HepG2 (cell line): ENCODE measurements around the gene MED23. TPM values are rescaled to one million over a fixed set of nuclear protein-coding genes. Genes with fewer than 3 reads are reported as not detected.

Source experiments
- AGO1 ChIP-seq: fragments of 200-400 bp; formaldehyde crosslinking; IDR thresholded peaks from 2 replicates; pipeline ENCODE4 v1.6.1; 2017; ENCODE audit warnings: mild to moderate bottlenecking, low read depth, low read length, moderate library complexity; ENCODE audit not compliant: poor library complexity, severe bottlenecking
- FOXO1 ChIP-seq: sonication (generic); formaldehyde crosslinking; IDR thresholded peaks from 2 replicates; pipeline ENCODE4 v1.4.0; 2020; ENCODE audit warnings: missing genetic modification reagents
- GPN1 ChIP-seq: sonication (generic); formaldehyde crosslinking; IDR thresholded peaks from 2 replicates; pipeline ENCODE4 v1.5.1; 2020; ENCODE audit warnings: missing genetic modification reagents, borderline replicate concordance
- HES4 ChIP-seq: sonication (generic); formaldehyde crosslinking; IDR thresholded peaks from 2 replicates; pipeline ENCODE4 v1.9.0; 2021; ENCODE audit warnings: mild to moderate bottlenecking, missing genetic modification reagents, borderline replicate concordance
- HOXD1 ChIP-seq: sonication (generic); formaldehyde crosslinking; IDR thresholded peaks from 2 replicates; pipeline ENCODE4 v1.5.0; 2020; ENCODE audit warnings: missing genetic modification reagents
- MBD4 ChIP-seq: IDR thresholded peaks from 2 replicates; pipeline ENCODE4 v1.6.1; 2012; ENCODE audit warnings: low read length, inconsistent platforms, borderline replicate concordance
- NFKBIZ ChIP-seq: IDR thresholded peaks from 2 replicates; pipeline ENCODE4 v1.6.1; 2018; ENCODE audit warnings: missing genetic modification reagents, missing compliant biosample characterization
- RFXANK ChIP-seq: IDR thresholded peaks from 2 replicates; pipeline ENCODE4 v1.6.1; 2016
- TCF12 ChIP-seq, 2 experiments: fragments of 450-650 bp in 1 of 2; sonication (generic) in 1 of 2; formaldehyde crosslinking in 1 of 2; IDR thresholded peaks; 2 replicates each; pipeline versions ENCODE4 v1.6.1 to v1.8.0; 2017 to 2022; ENCODE audit warnings: antibody characterized with exemption in 1 of 2, mild to moderate bottlenecking in 1 of 2, missing genetic modification reagents in 1 of 2, moderate library complexity in 1 of 2
- TEAD2 ChIP-seq: sonication (generic); formaldehyde crosslinking; IDR thresholded peaks from 2 replicates; pipeline ENCODE4 v1.9.0; 2021; ENCODE audit warnings: missing genetic modification reagents
- XRCC5 ChIP-seq: fragments of 200-400 bp; formaldehyde crosslinking; optimal IDR thresholded peaks from 2 replicates; pipeline ENCODE3; 2017; ENCODE audit warnings: mild to moderate bottlenecking, low read length
- ZNF234 ChIP-seq: sonication (generic); formaldehyde crosslinking; conservative IDR thresholded peaks from 2 replicates; pipeline ENCODE4 v1.5.1; 2020; ENCODE audit warnings: mild to moderate bottlenecking, missing genetic modification reagents
- ZNF3 ChIP-seq: IDR thresholded peaks from 2 replicates; pipeline ENCODE4 v1.7.0; 2017; ENCODE audit warnings: inconsistent platforms
- ZNF34 ChIP-seq: sonication (generic); formaldehyde crosslinking; IDR thresholded peaks from 2 replicates; pipeline ENCODE4 v1.4.0; 2020; ENCODE audit warnings: mild to moderate bottlenecking, missing genetic modification reagents, borderline replicate concordance
- ZNF775 ChIP-seq: sonication (generic); formaldehyde crosslinking; IDR thresholded peaks from 2 replicates; pipeline ENCODE4 v1.4.0; 2020; ENCODE audit warnings: missing genetic modification reagents, mild to moderate bottlenecking, moderate library complexity, borderline replicate concordance
- polyA plus RNA-seq, 8 experiments: library from polyadenylated mRNA; depleted of rRNA in 3 of 8; stranded (reverse) in 7 of 8; unstranded in 1 of 8; fragments of >200 nt; fragmentation: Illumina TruSeq in 4 of 8; extraction: Trizol in 4 of 8; gene quantifications; 2 replicates each; pipeline versions ENCODE4 v1.2.1 to v1.2.3, GENCODE V29; 2011 to 2016; ENCODE audit warnings: low read depth in 4 of 8, missing spikeins in 1 of 8, mixed read lengths in 1 of 8; ENCODE audit not compliant: insufficient read depth in 1 of 8
- total RNA-seq, 5 experiments: library from RNA; depleted of rRNA; stranded (reverse); fragments of >200 nt; fragmentation: Illumina TruSeq; extraction: Trizol; gene quantifications; 2 replicates each; pipeline ENCODE4 v1.2.3, GENCODE V29; 2016; ENCODE audit warnings: low read depth in 1 of 5
- TF ChIP-seq, protein P1 (sequence below): IDR thresholded peaks from 2 replicates; pipeline ENCODE4 v1.6.1; 2016; ENCODE audit warnings: missing compliant biosample characterization, missing genetic modification reagents, borderline replicate concordance
- TF ChIP-seq, protein P2 (sequence below): sonication (generic); formaldehyde crosslinking; IDR thresholded peaks from 2 replicates; pipeline ENCODE4 v1.8.1; 2023; ENCODE audit warnings: missing genetic modification reagents, mild to moderate bottlenecking, borderline replicate concordance
- TF ChIP-seq, protein P3 (sequence below): sonication (generic); formaldehyde crosslinking; IDR thresholded peaks from 2 replicates; pipeline ENCODE4 v1.5.0; 2020; ENCODE audit warnings: missing genetic modification reagents
- TF ChIP-seq, protein P4 (sequence below): sonication (generic); formaldehyde crosslinking; IDR thresholded peaks from 2 replicates; pipeline ENCODE4 v1.5.0; 2020; ENCODE audit warnings: missing genetic modification reagents
- TF ChIP-seq, protein P5 (sequence below): IDR thresholded peaks from 2 replicates; pipeline ENCODE4 v1.6.1; 2016; ENCODE audit warnings: mild to moderate bottlenecking
- TF ChIP-seq, protein P6 (sequence below): sonication (generic); formaldehyde crosslinking; IDR thresholded peaks from 2 replicates; pipeline ENCODE4; 2020; ENCODE audit warnings: missing genetic modification reagents, mild to moderate bottlenecking, borderline replicate concordance
- TF ChIP-seq, protein P7 (sequence below): sonication (generic); formaldehyde crosslinking; IDR thresholded peaks from 2 replicates; pipeline ENCODE4 v1.4.0; 2020; ENCODE audit warnings: missing genetic modification reagents

Gene MED23
- total and polyA plus RNA-seq, 2 of the 13 experiments (the other 11 are each of a cell fraction or from before 2014, with no cell fraction given): 34.9 to 50.5 TPM

DNA sequence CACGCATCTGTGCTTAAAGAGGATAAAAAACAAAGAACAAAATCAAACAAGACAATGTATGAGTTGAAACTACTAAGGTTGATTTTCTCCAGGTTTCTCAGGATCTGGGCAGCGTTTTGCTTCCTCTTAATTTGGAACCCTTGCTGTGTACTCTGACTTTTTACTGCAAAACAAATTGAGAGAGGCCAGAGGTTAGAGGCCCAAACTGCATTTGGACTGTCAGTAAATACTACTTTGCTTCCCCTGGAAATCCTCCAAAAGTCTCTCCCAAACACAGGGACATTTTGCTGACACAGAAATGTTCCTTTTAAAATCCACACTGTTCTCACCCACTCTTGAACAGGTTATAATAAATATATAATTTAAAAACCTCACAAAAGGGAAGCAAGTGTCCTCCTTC is 53.9 kb downstream of the MED23 start (continued):
- TF ChIP-seq FOXO1: peak; percentile 86; the same call in 1 of the 2 replicates
- TF ChIP-seq HES4 (CRISPR knock-in tag): no peak
- TF ChIP-seq TCF12 (IDR thresholded peaks at IDR 0.05): no peak
- TF ChIP-seq TCF12 (CRISPR knock-in tag; IDR thresholded peaks at IDR 0.05): no peak
- no peak for TF ChIP-seq ZNF775
- TF ChIP-seq NFKBIZ (CRISPR knock-in tag): no peak
- TF ChIP-seq, protein P1, sequence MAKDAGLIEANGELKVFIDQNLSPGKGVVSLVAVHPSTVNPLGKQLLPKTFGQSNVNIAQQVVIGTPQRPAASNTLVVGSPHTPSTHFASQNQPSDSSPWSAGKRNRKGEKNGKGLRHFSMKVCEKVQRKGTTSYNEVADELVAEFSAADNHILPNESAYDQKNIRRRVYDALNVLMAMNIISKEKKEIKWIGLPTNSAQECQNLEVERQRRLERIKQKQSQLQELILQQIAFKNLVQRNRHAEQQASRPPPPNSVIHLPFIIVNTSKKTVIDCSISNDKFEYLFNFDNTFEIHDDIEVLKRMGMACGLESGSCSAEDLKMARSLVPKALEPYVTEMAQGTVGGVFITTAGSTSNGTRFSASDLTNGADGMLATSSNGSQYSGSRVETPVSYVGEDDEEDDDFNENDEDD (CRISPR knock-in tag): no peak
- no peak for TF ChIP-seq ZNF3 (CRISPR knock-in tag)
- TF ChIP-seq, protein P2, sequence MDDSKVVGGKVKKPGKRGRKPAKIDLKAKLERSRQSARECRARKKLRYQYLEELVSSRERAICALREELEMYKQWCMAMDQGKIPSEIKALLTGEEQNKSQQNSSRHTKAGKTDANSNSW (CRISPR knock-in tag): no peak
- TF ChIP-seq XRCC5: no peak
- no peak for TF ChIP-seq GPN1 (CRISPR knock-in tag)
- TF ChIP-seq, protein P3, sequence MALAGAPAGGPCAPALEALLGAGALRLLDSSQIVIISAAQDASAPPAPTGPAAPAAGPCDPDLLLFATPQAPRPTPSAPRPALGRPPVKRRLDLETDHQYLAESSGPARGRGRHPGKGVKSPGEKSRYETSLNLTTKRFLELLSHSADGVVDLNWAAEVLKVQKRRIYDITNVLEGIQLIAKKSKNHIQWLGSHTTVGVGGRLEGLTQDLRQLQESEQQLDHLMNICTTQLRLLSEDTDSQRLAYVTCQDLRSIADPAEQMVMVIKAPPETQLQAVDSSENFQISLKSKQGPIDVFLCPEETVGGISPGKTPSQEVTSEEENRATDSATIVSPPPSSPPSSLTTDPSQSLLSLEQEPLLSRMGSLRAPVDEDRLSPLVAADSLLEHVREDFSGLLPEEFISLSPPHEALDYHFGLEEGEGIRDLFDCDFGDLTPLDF: no peak
- TF ChIP-seq, protein P4, sequence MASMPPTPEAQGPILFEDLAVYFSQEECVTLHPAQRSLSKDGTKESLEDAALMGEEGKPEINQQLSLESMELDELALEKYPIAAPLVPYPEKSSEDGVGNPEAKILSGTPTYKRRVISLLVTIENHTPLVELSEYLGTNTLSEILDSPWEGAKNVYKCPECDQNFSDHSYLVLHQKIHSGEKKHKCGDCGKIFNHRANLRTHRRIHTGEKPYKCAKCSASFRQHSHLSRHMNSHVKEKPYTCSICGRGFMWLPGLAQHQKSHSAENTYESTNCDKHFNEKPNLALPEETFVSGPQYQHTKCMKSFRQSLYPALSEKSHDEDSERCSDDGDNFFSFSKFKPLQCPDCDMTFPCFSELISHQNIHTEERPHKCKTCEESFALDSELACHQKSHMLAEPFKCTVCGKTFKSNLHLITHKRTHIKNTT: no peak
- no peak for TF ChIP-seq ZNF34
- no peak for TF ChIP-seq RFXANK (CRISPR knock-in tag)
- no peak for TF ChIP-seq HOXD1
- no peak for TF ChIP-seq AGO1
- no peak for TF ChIP-seq ZNF234
- TF ChIP-seq, protein P5, sequence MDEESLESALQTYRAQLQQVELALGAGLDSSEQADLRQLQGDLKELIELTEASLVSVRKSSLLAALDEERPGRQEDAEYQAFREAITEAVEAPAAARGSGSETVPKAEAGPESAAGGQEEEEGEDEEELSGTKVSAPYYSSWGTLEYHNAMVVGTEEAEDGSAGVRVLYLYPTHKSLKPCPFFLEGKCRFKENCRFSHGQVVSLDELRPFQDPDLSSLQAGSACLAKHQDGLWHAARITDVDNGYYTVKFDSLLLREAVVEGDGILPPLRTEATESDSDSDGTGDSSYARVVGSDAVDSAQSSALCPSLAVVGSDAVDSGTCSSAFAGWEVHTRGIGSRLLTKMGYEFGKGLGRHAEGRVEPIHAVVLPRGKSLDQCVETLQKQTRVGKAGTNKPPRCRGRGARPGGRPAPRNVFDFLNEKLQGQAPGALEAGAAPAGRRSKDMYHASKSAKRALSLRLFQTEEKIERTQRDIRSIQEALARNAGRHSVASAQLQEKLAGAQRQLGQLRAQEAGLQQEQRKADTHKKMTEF (CRISPR knock-in tag): peak; percentile 64; the same call in 1 of the 2 replicates
- TF ChIP-seq, protein P6, sequence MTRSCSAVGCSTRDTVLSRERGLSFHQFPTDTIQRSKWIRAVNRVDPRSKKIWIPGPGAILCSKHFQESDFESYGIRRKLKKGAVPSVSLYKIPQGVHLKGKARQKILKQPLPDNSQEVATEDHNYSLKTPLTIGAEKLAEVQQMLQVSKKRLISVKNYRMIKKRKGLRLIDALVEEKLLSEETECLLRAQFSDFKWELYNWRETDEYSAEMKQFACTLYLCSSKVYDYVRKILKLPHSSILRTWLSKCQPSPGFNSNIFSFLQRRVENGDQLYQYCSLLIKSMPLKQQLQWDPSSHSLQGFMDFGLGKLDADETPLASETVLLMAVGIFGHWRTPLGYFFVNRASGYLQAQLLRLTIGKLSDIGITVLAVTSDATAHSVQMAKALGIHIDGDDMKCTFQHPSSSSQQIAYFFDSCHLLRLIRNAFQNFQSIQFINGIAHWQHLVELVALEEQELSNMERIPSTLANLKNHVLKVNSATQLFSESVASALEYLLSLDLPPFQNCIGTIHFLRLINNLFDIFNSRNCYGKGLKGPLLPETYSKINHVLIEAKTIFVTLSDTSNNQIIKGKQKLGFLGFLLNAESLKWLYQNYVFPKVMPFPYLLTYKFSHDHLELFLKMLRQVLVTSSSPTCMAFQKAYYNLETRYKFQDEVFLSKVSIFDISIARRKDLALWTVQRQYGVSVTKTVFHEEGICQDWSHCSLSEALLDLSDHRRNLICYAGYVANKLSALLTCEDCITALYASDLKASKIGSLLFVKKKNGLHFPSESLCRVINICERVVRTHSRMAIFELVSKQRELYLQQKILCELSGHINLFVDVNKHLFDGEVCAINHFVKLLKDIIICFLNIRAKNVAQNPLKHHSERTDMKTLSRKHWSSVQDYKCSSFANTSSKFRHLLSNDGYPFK (CRISPR knock-in tag): no peak
- TF ChIP-seq MBD4: no peak; the same call in none of the 2 replicates
- TF ChIP-seq TEAD2: no peak
- TF ChIP-seq, protein P7, sequence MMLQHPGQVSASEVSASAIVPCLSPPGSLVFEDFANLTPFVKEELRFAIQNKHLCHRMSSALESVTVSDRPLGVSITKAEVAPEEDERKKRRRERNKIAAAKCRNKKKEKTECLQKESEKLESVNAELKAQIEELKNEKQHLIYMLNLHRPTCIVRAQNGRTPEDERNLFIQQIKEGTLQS (CRISPR knock-in tag): no peak
